Ishikawa (cell line): ENCODE results near the gene ULK4.

Source experiments
- CEBPB ChIP-seq: IDR thresholded peaks from 2 replicates; pipeline ENCODE4 v1.6.1; 2012
- CREB1 ChIP-seq: IDR thresholded peaks from 2 replicates; pipeline ENCODE4 v1.6.1; 2012; ENCODE audit warnings: low read depth
- EGR1 ChIP-seq: IDR thresholded peaks from 2 replicates; pipeline ENCODE4 v1.6.1; 2012
- EP300 ChIP-seq: IDR thresholded peaks from 2 replicates; pipeline ENCODE4 v1.6.1; 2012; ENCODE audit warnings: borderline replicate concordance
- FOXM1 ChIP-seq: IDR thresholded peaks from 2 replicates; pipeline ENCODE4 v1.6.1; 2012; ENCODE audit warnings: low read depth, borderline replicate concordance
- MAX ChIP-seq: IDR thresholded peaks from 2 replicates; pipeline ENCODE4 v1.6.1; 2012
- NFIC ChIP-seq: IDR thresholded peaks from 2 replicates; pipeline ENCODE4 v1.6.1; 2012
- RAD21 ChIP-seq: IDR thresholded peaks from 2 replicates; pipeline ENCODE4 v1.6.1; 2012; ENCODE audit warnings: low read depth
- REST ChIP-seq: IDR thresholded peaks from 2 replicates; pipeline ENCODE4 v1.6.1; 2012; ENCODE audit warnings: low read depth, mild to moderate bottlenecking
- TAF1 ChIP-seq: IDR thresholded peaks from 2 replicates; pipeline ENCODE4 v1.6.1; 2012; ENCODE audit warnings: low read depth, mild to moderate bottlenecking
- TCF12 ChIP-seq: IDR thresholded peaks from 2 replicates; pipeline ENCODE4 v1.6.1; 2012; ENCODE audit warnings: low read depth
- TEAD4 ChIP-seq: IDR thresholded peaks from 2 replicates; pipeline ENCODE4 v1.6.1; 2012
- USF1 ChIP-seq: IDR thresholded peaks from 2 replicates; pipeline ENCODE4 v1.6.1; 2012
- YY1 ChIP-seq: IDR thresholded peaks from 2 replicates; pipeline ENCODE4 v1.6.1; 2012; ENCODE audit warnings: low read depth
- ZBTB7A ChIP-seq: IDR thresholded peaks from 2 replicates; pipeline ENCODE4 v1.6.1; 2012; ENCODE audit warnings: low read depth

ULK4 gene

GRCh38 chr3:41960826-41961750 is 815 bp downstream of the ULK4 start:
- TF ChIP-seq TCF12 (no peak), CEBPB (no peak), RAD21 (no peak)

- TF ChIP-seq CEBPB (no peak), REST (no peak), FOXM1 (no peak), RAD21 (no peak), EP300 (no peak), NFIC (no peak), USF1 (no peak), EGR1 (no peak), ZBTB7A (no peak), TAF1 (no peak), CREB1 (no peak), MAX (no peak), TCF12 (no peak), TEAD4 (no peak), YY1 (no peak)
Observed at GRCh38 chr3:41956574-41956973, 5.3 kb downstream of the ULK4 start.

- TF ChIP-seq FOXM1: no peak
- TF ChIP-seq NFIC: no peak
- no peak for TF ChIP-seq REST
- TF ChIP-seq TCF12: no peak
- no peak for TF ChIP-seq RAD21
- TF ChIP-seq USF1: no peak
- TF ChIP-seq CREB1: no peak
- no peak for TF ChIP-seq ZBTB7A
- TF ChIP-seq EGR1: no peak
- no peak for TF ChIP-seq TAF1
- TF ChIP-seq TEAD4: no peak
- TF ChIP-seq EP300: no peak
Observed at GRCh38 chr3:41955192-41955591, 6.7 kb downstream of the ULK4 start.

- no peak for TF ChIP-seq YY1
- TF ChIP-seq CREB1: no peak
- TF ChIP-seq USF1: no peak
- no peak for TF ChIP-seq ZBTB7A
- TF ChIP-seq TEAD4: no peak
Observed at GRCh38 chr3:41943311-41943843, 18.5 kb downstream of the ULK4 start.

GRCh38 chr3:41940393-41940792 is 21.5 kb downstream of the ULK4 start:
- TF ChIP-seq TEAD4 (no peak), CREB1 (no peak), TAF1 (no peak), ZBTB7A (no peak), FOXM1 (no peak), EGR1 (no peak), REST (no peak), RAD21 (no peak), CEBPB (no peak), NFIC (no peak), USF1 (no peak), EP300 (no peak), YY1 (no peak), MAX (no peak), TCF12 (no peak)
